ENCODE data around the gene CDHR3. TPM values are rescaled to one million over a fixed set of nuclear protein-coding genes. Genes with fewer than 3 reads are reported as not detected.

The CDHR3 gene
- total RNA-seq, 1 donor from 2014 or later = 5.4 TPM

DNA sequence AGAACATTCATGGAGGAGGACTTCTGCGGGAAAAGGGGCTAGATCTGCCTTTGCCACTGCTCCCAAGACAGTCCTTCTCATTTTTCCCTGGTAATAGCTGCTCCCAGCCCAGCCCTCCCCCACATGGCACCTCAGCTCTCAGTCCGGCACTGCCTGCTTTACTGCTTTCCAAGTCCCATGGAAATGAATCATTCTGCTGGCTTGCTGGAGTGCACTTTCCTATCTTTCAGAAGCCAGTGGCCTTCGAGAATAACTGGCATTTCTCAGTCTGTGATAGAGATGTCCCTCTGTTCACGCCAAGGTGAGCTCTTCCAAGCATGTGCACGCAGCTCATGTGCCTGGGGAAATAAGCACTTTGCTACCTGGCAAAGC is 87.7 kb downstream of the CDHR3 start:
- Mint-ChIP-seq H3K27ac (ENCODE audit: unreplicated experiment) (no peak overlapping the region), H3K36me3 (ENCODE audit: low read depth) (no peaks in the 10 kb centered on the region), H3K9me3 (no peaks in the 10 kb centered on the region), H3K4me1 (no peaks in the 10 kb centered on the region), H3K4me3 (no peak overlapping the region), H3K27me3 (ENCODE audit: low read depth) (no peaks in the 10 kb centered on the region)
- no peak for TF ChIP-seq CTCF (conservative IDR thresholded peaks at IDR 0.05)
- no peak for DNase-seq (ENCODE audit: low read depth, low spot score)

DNA sequence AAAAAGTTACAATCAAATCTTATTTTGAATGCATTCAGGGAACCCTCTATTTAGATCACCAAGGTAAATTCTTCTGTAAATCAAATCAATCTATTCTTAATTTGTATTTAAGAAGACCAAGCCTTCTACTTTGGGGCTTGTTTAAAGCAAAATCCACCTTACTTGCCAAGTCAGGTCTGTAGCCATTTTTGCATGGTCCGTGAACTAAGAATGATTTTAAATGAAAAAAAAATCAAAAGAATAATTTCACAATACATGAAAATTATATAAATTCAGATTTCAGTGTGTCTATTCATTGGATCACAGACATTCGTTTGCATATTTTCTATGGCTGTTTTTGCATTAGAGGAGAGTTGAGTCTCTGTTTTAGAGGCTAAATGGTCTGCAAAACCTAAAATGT is 89.6 kb downstream of the CDHR3 start:
- TF ChIP-seq CTCF (conservative IDR thresholded peaks at IDR 0.05) = no peak
- Mint-ChIP-seq H3K27ac (ENCODE audit: unreplicated experiment) (no peak overlapping the region), H3K4me3 (no peak overlapping the region), H3K4me1 (peaks cover 9% of the 10 kb centered on the region), H3K27me3 (ENCODE audit: low read depth) (no peaks in the 10 kb centered on the region), H3K36me3 (ENCODE audit: low read depth) (no peaks in the 10 kb centered on the region), H3K9me3 (no peaks in the 10 kb centered on the region)
- DNase-seq (ENCODE audit: low read depth, low spot score) = no peak

DNA sequence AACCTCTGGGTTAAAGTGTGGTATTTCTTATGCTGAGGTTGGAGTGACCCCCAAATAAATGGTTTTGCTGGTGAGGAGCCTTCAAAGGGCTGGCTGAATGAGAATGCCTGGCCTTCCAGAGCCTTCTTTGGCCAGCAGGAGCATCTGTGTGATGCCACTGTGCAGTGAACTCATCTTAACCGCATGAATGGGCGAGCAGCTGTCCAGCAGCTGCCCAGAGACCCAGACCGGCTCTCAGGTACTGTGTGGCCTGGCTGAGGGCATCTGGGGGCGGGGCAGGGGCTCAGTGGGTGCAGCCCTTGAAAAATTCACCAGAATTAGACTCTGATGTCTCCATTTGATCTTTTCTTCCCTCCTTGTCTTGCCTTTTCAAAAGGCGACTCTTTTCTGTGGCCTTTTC is 90.0 kb downstream of the CDHR3 start:
- no peak for DNase-seq (ENCODE audit: low read depth, low spot score)
- no peak overlapping the region for H3K27ac Mint-ChIP-seq (ENCODE audit: unreplicated experiment)
- no peaks in the 10 kb centered on the region for H3K36me3 Mint-ChIP-seq (ENCODE audit: low read depth)
- no peak for TF ChIP-seq CTCF (conservative IDR thresholded peaks at IDR 0.05)
- H3K4me3 Mint-ChIP-seq = no peak overlapping the region
- H3K27me3 Mint-ChIP-seq (ENCODE audit: low read depth) = no peaks in the 10 kb centered on the region
- peaks cover 14% of the 10 kb centered on the region for H3K4me1 Mint-ChIP-seq
- H3K9me3 Mint-ChIP-seq = no peaks in the 10 kb centered on the region

DNA sequence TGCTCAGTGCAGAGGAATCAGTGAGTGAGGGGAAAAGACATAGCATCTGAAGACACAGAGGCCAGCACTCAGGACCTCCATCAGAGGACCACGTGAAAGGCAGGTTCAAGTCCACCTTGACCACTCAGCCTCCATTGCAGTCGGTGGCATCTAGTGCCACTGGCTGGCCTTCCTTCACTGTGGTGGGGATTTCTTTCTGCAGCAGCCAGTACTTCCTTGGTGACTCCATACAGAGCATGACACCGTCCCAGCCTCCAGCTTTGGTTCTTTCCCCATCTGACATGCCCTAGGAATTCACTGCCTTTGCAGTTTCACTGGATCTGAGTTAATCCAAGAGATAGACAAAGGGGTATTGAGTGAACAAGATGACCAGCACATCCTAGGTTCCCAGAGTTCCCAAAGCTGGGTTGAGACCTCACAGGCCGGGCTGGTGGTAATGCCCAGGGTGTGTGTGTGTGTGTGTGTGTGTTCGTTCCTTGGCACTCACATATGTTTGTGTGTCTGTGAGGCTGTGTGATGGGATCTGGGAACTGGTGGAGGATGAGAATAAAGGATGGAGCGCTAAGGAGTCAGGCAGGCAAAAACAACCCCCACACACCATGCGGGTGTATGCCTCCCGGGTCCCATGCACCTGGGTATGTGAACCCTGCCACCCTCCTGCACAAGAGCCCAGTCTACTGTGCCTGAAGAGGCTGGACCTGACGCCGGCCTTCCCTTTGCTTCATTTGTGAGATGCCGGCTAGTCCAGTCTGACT is 91.3 kb downstream of the CDHR3 start:
- no peak for DNase-seq (ENCODE audit: low read depth, low spot score)
- H3K27me3 Mint-ChIP-seq (ENCODE audit: low read depth) = no peaks in the 10 kb centered on the region

GRCh38 chr7:106054971-106055532 is 92.0 kb downstream of the CDHR3 start:
- Mint-ChIP-seq H3K4me1 (peaks cover 28% of the 10 kb centered on the region), H3K36me3 (ENCODE audit: low read depth) (no peaks in the 10 kb centered on the region), H3K27ac (ENCODE audit: unreplicated experiment) (no peak overlapping the region)

More for the DNA sequence above, 91.3 kb downstream of the CDHR3 start:
- TF ChIP-seq CTCF (conservative IDR thresholded peaks at IDR 0.05) = no peak
- no peaks in the 10 kb centered on the region for H3K36me3 Mint-ChIP-seq (ENCODE audit: low read depth)
- H3K4me1 Mint-ChIP-seq = peaks cover 26% of the 10 kb centered on the region
- no peak overlapping the region for H3K4me3 Mint-ChIP-seq
- H3K9me3 Mint-ChIP-seq = no peaks in the 10 kb centered on the region
- H3K27ac Mint-ChIP-seq (ENCODE audit: unreplicated experiment) = no peak overlapping the region

More at GRCh38 chr7:106054971-106055532, 92.0 kb downstream of the CDHR3 start:
- Mint-ChIP-seq H3K9me3 (no peaks in the 10 kb centered on the region), H3K27me3 (ENCODE audit: low read depth) (no peaks in the 10 kb centered on the region), H3K4me3 (no peak overlapping the region)
- DNase-seq (ENCODE audit: low read depth, low spot score) = no peak
- no peak for TF ChIP-seq CTCF (conservative IDR thresholded peaks at IDR 0.05)

Measured in neural crest cell (in vitro differentiated cells).